Panc1 (cell line): Measurements from ENCODE around the gene NEB. TPM values are rescaled to one million over a fixed set of nuclear protein-coding genes. Genes with fewer than 3 reads are reported as not detected.

ENCODE experiments used
- ATAC-seq: fragments of 200-7000 bp; cut with Tn5 transposase; 2 replicates; pipeline ENCODE4 v1.9.1; 2020; ENCODE audit warnings: mild to moderate bottlenecking, moderate library complexity
- BruUV-seq: library from RNA; stranded (reverse); fragments of 400-500 nt; replicated peaks from 2 replicates; lab custom pipeline; 2021; lab: Mats Ljungman, UMichigan
- CTCF ChIA-PET: fragments of 300-600 bp; sonication (Branson Sonifier 250); formaldehyde crosslinking; loops from one replicate; lab custom pipeline; 2022; ENCODE audit warnings: antibody characterized with exemption; lab: Charles Lee
- POLR2A ChIA-PET: fragments of 300-600 bp; sonication (Branson Sonifier 250); formaldehyde crosslinking; loops from one replicate; lab custom pipeline; 2022; ENCODE audit warnings: antibody characterized with exemption; lab: Charles Lee
- DNase-seq: peaks from one replicate; pipeline ENCODE4 v3.0.0-alpha.2; 2010; ENCODE audit warnings: low read depth, low spot score
- H3K27ac ChIP-seq: 2 replicates; pipeline ENCODE4 v1.5.1; 2011; ENCODE audit warnings: mild to moderate bottlenecking, low read length, inconsistent platforms
- H3K27me3 ChIP-seq: fragments of 200-500 bp; sonication (Bioruptor generic); 2 replicates; pipeline ENCODE4 v1.6.0; 2014; ENCODE audit warnings: low read length, inconsistent platforms; ENCODE audit not compliant: control insufficient read depth, insufficient read depth
- H3K36me3 ChIP-seq: fragments of 200-500 bp; sonication (Bioruptor generic); 2 replicates; pipeline ENCODE4 v1.5.1; 2014; ENCODE audit warnings: inconsistent platforms, mild to moderate bottlenecking, low read length, moderate library complexity; ENCODE audit not compliant: control insufficient read depth, insufficient read depth
- H3K4me1 ChIP-seq: 2 replicates; pipeline ENCODE4 v1.5.1; 2011; ENCODE audit warnings: inconsistent platforms, mild to moderate bottlenecking, low read length, moderate library complexity; ENCODE audit not compliant: control insufficient read depth, insufficient read depth
- H3K4me3 ChIP-seq, 2 experiments: 2 replicates each; pipeline ENCODE4 v1.5.1; 2011 to 2012; ENCODE audit warnings: low read depth in 2 of 2, low read length in 2 of 2, mild to moderate bottlenecking in 2 of 2, inconsistent platforms in 1 of 2, moderate library complexity in 1 of 2
- H3K9me3 ChIP-seq: fragments of 200-500 bp; sonication (Bioruptor generic); 2 replicates; pipeline ENCODE4 v1.5.1; 2014; ENCODE audit warnings: low read depth, mild to moderate bottlenecking, inconsistent platforms, low read length, moderate library complexity; ENCODE audit not compliant: control insufficient read depth, insufficient read depth
- CTCF ChIP-seq: fragments of 450-650 bp; IDR thresholded peaks from 2 replicates; pipeline ENCODE4 v1.5.1; 2017; ENCODE audit warnings: mild to moderate bottlenecking
- POLR2AphosphoS5 ChIP-seq: IDR thresholded peaks from 2 replicates; pipeline ENCODE4 v1.6.1; 2012; ENCODE audit warnings: mild to moderate bottlenecking, low read depth, low read length, moderate library complexity
- REST ChIP-seq, 2 experiments: IDR thresholded peaks; 2 replicates each; pipeline ENCODE4 v1.6.1; 2011 to 2012; ENCODE audit warnings: low read depth in 2 of 2, control low read depth in 1 of 2, low read length in 1 of 2, mild to moderate bottlenecking in 1 of 2, moderate library complexity in 1 of 2; ENCODE audit not compliant: insufficient read depth in 1 of 2
- SIN3A ChIP-seq: IDR thresholded peaks from 2 replicates; pipeline ENCODE4 v1.6.1; 2012; ENCODE audit warnings: low read depth, mild to moderate bottlenecking, low read length, moderate library complexity, borderline replicate concordance; ENCODE audit not compliant: insufficient read depth
- TCF7L2 ChIP-seq: IDR thresholded peaks from 2 replicates; pipeline ENCODE4 v1.6.1; 2011; ENCODE audit warnings: mild to moderate bottlenecking, low read depth, low read length, inconsistent platforms
- in situ Hi-C: cut with HindIII; loops from 2 replicates; pipeline ENCODE4 v1.10.0; 2016; ENCODE audit warnings: low sequenced_read_pairs, low pct_unique_long_range_greater_than_20kb
- intact Hi-C: fragments of 100-400 bp; cut with micrococcal nuclease; formaldehyde crosslinking; loops from one replicate; pipeline ENCODE4 v1.10.0; 2022; ENCODE audit not compliant: unreplicated experiment
- total RNA-seq: library from RNA; stranded (reverse); gene quantifications from one replicate; pipeline ENCODE4 v1.2.1, GENCODE V29; 2021; ENCODE audit not compliant: unreplicated experiment

The NEB gene
- total RNA-seq, 1 experiment from 2014 or later: 0.10 TPM

- H3K4me1 ChIP-seq: no peaks in the 10 kb centered on the region
- no peaks in the 10 kb centered on the region for H3K9me3 ChIP-seq
- POLR2A ChIA-PET: no interaction called here
- in situ Hi-C loops: no loop called here
- H3K27me3 ChIP-seq: no peaks in the 10 kb centered on the region
- DNase-seq (no peak), ATAC-seq (no peak)
- TF ChIP-seq SIN3A (no peak), TCF7L2 (no peak), REST (IDR thresholded peaks at IDR 0.05; ENCODE audit: insufficient read depth in 1 of 2, low read depth in 2 of 2, low read length in 1 of 2) (no peak), POLR2AphosphoS5 (no peak), CTCF (no peak)
- H3K27ac ChIP-seq: no peak overlapping the region
- H3K4me3 ChIP-seq: no peak overlapping the region
- intact Hi-C loops: no loop called here
- H3K36me3 ChIP-seq: no peaks in the 10 kb centered on the region
- CTCF ChIA-PET: interaction anchor here (0.7 kb wide), 1 partner anchor 234 kb away, joined by 5 read pairs; no protein-coding TSS in a partner anchor
- BruUV-seq: TSS peak; percentile 30
These were observed 48.3 kb upstream of the NEB start for GRCh38 chr2:151782378-151783132.

GRCh38 chr2:151781642-151782041 is 47.4 kb upstream of the NEB start:
- no peak for ATAC-seq
- H3K4me3 ChIP-seq: no peak overlapping the region
- no peaks in the 10 kb centered on the region for H3K27me3 ChIP-seq
- no peak for DNase-seq
- TF ChIP-seq CTCF (no peak), SIN3A (no peak), REST (IDR thresholded peaks at IDR 0.05; ENCODE audit: insufficient read depth in 1 of 2, low read depth in 2 of 2, low read length in 1 of 2) (no peak), TCF7L2 (no peak), POLR2AphosphoS5 (no peak)
- no peak overlapping the region for H3K27ac ChIP-seq
- in situ Hi-C loops (no loop called here), intact Hi-C loops (no loop called here)
- H3K4me1 ChIP-seq: no peaks in the 10 kb centered on the region
- ChIA-PET POLR2A (no interaction called here), CTCF (no interaction called here)
- no peaks in the 10 kb centered on the region for H3K9me3 ChIP-seq
- no TSS peak for BruUV-seq
- no peaks in the 10 kb centered on the region for H3K36me3 ChIP-seq
